Kidney (tissue), 14 donors: ENCODE results near the gene LIG3. TPM values are rescaled to one million over a fixed set of nuclear protein-coding genes. Genes with fewer than 3 reads are reported as not detected.

Experiments
- DNase-seq, 5 donors: peaks; one replicate each; pipeline ENCODE4 v3.0.0-alpha.2; 2013 to 2020
- FAIRE-seq: peaks from 2 replicates; lab custom pipeline; 2012; peaks lifted over from hg19 to GRCh38; lab: Jason Lieb, UNC
- H3K27ac ChIP-seq, 2 donors: one replicate each; pipeline ENCODE4 v1.7.0; 2013; ENCODE audit warnings: low read depth in 2 of 2, low read length in 2 of 2, inconsistent platforms in 1 of 2
- H3K27me3 ChIP-seq: one replicate; pipeline ENCODE4 v1.7.1; 2013; ENCODE audit warnings: low read length, inconsistent platforms; ENCODE audit not compliant: control insufficient read depth, insufficient read depth
- H3K36me3 ChIP-seq, 3 donors: one replicate each; pipeline versions ENCODE4 v1.7.0 to v1.7.1; 2013; ENCODE audit warnings: low read length in 3 of 3, control low read depth in 1 of 3, inconsistent platforms in 1 of 3; ENCODE audit not compliant: insufficient read depth in 3 of 3, control insufficient read depth in 2 of 3
- H3K4me1 ChIP-seq, 3 donors: one replicate each; pipeline versions ENCODE4 v1.7.0 to v1.7.1; 2013; ENCODE audit warnings: low read length in 3 of 3, inconsistent platforms in 1 of 3, low read depth in 1 of 3; ENCODE audit not compliant: control insufficient read depth in 2 of 3, insufficient read depth in 2 of 3
- H3K4me3 ChIP-seq, 3 donors: one replicate each; pipeline versions ENCODE4 v1.7.0 to v1.8.1; 2013; ENCODE audit warnings: low read length in 3 of 3, control low read depth in 1 of 3, inconsistent platforms in 1 of 3
- H3K9ac ChIP-seq, 3 donors: one replicate each; pipeline versions ENCODE4 v1.7.0 to v1.7.1; 2013; ENCODE audit warnings: low read length in 3 of 3, control low read depth in 1 of 3, inconsistent platforms in 1 of 3
- H3K9me3 ChIP-seq, 3 donors: one replicate each; pipeline versions ENCODE4 v1.7.0 to v1.7.1; 2013; ENCODE audit warnings: low read length in 3 of 3, control low read depth in 1 of 3, inconsistent platforms in 1 of 3; ENCODE audit not compliant: control insufficient read depth in 2 of 3, insufficient read depth in 1 of 3
- intact Hi-C: fragments of 100-400 bp; cut with DNase I; formaldehyde crosslinking; loops from one replicate; pipeline ENCODE4 v1.11.1; 2022
- polyA plus RNA-seq: library from polyadenylated mRNA; stranded (reverse); fragments of 350-450 nt; fragmentation: Illumina TruSeq; extraction: RNeasy Lipid Tissue Mini Kit (QIAGEN cat#74804); gene quantifications from one replicate; pipeline ENCODE4 v1.2.3, GENCODE V29; 2014; ENCODE audit warnings: low read depth, low replicate concordance; ENCODE audit not compliant: insufficient read depth
- total RNA-seq: library from RNA; stranded (reverse); fragmentation: NEBNext Ultra II Directional; extraction: Animal tissue kit (Norgen Biotek cat#: 25700); gene quantifications from one replicate; pipeline ENCODE4 v1.2.1, GENCODE V29; 2021
- TF ChIP-seq, protein P1 (sequence below): IDR thresholded peaks from 3 replicates; pipeline ENCODE4 v1.5.1; 2012; ENCODE audit warnings: mild to moderate bottlenecking, moderate library complexity, borderline replicate concordance; ENCODE audit not compliant: insufficient read depth; ENCODE audit errors: extremely low read depth
- donor health status: control.
- donor health status: control.
- donor health status: control.
- donor health status: control.
- donor health status: control.
- donor health status: DM: yes; HTN: yes; CAD: no.
- donor health status: Normal renal cell carcinoma (clear cell type).

Gene LIG3
- total and polyA plus RNA-seq, 2 donors from 2014 or later = 7.6 to 34.1 TPM

DNA sequence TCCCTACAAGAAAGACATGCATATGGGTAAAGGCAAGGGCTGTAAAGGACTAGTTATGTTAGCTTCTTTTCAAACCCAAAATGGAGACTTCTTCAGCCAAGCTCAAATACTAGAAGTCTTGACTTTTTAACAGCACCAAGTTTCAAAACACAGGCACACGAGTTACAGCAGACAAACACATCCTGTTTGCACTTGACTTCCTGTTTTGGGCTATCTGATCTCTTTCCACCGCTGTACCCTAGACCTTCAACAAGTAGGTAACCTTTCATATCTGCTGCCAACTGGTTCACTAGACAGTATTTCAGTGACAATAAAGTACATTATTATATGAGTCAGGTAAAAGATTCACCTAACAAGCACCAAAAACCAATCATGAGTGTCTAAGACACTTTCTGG is 70.9 kb downstream of the LIG3 start:
- intact Hi-C loops = no loop called here
- H3K27ac ChIP-seq = peak overlapping the region; percentile 11 to 48
- FAIRE-seq (no peak), DNase-seq (no peak)
- peak overlapping the region in 2 of 3 donors; percentile 13 to 28 for H3K4me3 ChIP-seq
- no peak overlapping the region for H3K9ac ChIP-seq
- no peaks in the 10 kb centered on the region for H3K27me3 ChIP-seq
- H3K4me1 ChIP-seq = peaks cover 0 to 24% (median 8%) of the 10 kb centered on the region in 3 donors
- no peaks in the 10 kb centered on the region for H3K9me3 ChIP-seq
- TF ChIP-seq, protein P1, sequence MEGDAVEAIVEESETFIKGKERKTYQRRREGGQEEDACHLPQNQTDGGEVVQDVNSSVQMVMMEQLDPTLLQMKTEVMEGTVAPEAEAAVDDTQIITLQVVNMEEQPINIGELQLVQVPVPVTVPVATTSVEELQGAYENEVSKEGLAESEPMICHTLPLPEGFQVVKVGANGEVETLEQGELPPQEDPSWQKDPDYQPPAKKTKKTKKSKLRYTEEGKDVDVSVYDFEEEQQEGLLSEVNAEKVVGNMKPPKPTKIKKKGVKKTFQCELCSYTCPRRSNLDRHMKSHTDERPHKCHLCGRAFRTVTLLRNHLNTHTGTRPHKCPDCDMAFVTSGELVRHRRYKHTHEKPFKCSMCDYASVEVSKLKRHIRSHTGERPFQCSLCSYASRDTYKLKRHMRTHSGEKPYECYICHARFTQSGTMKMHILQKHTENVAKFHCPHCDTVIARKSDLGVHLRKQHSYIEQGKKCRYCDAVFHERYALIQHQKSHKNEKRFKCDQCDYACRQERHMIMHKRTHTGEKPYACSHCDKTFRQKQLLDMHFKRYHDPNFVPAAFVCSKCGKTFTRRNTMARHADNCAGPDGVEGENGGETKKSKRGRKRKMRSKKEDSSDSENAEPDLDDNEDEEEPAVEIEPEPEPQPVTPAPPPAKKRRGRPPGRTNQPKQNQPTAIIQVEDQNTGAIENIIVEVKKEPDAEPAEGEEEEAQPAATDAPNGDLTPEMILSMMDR = no peak
- no peaks in the 10 kb centered on the region for H3K36me3 ChIP-seq

DNA sequence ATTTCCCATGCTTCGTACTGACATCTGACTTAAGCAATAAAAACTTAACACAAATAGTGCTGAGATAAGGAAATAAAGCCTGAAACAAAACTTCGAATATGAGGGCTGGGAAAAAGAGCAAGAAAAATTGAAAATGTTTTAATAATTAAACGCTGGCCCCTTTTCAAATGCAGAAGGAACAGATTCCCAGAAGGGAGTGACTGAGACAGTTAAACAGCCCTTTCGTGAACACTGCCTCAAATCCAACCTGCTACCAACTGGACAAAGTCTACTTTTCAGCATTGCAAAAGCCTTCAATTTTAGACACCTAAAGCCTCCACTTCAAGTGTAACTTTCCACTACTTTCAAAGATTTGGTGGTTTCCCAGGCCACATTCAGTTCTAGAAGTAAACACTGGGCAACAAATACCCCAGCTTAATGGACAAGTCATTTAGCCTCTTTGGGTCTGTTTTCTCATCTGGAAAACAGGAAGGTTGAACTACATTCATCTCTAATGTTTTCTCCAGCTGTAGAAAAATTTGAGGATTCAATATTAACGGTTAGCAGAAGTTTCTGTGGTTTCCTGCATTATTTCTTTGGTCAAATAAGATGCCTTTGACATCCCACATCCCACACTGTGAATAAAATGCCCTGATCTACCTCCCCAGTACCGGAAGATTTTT is 71.4 kb downstream of the LIG3 start:
- Histone ChIP-seq H3K9ac (no peak overlapping the region), H3K27me3 (no peaks in the 10 kb centered on the region), H3K9me3 (no peaks in the 10 kb centered on the region), H3K4me3 (peak overlapping the region in 2 of 3 donors; percentile 13 to 28), H3K36me3 (no peaks in the 10 kb centered on the region), H3K4me1 (peaks cover 0 to 24% (median 8%) of the 10 kb centered on the region in 3 donors), H3K27ac (peak overlapping the region; percentile 11 to 48)
- no peak for DNase-seq
- TF ChIP-seq, protein P1 = no peak
- intact Hi-C loops = no loop called here
- no peak for FAIRE-seq

DNA sequence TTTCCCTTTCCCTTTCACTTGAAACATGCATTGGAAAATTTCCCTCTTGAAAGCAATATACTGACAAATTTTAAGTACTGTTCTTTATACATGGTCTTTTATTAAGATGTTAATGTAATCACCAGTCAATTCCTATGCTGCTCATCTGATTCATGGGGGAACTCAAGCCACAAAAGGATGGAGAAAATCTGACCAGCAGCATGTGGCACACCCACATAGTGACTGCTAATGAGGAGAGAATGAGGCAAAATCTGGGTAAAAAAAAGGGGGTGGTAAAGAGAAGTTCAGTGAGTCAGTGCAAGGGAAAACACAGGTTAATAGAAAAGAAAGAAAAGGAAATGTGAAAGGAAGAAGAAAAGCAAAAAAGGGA is 71.9 kb downstream of the LIG3 start:
- Histone ChIP-seq H3K27me3 (no peaks in the 10 kb centered on the region), H3K9ac (no peak overlapping the region), H3K9me3 (no peaks in the 10 kb centered on the region), H3K4me1 (peaks cover 0 to 24% (median 8%) of the 10 kb centered on the region in 3 donors), H3K27ac (peak overlapping the region in 1 of 2 donors; percentile 11), H3K4me3 (no peak overlapping the region), H3K36me3 (no peaks in the 10 kb centered on the region)
- no peak for FAIRE-seq
- DNase-seq = no peak
- intact Hi-C loops = no loop called here
- TF ChIP-seq, protein P1 = no peak

DNA sequence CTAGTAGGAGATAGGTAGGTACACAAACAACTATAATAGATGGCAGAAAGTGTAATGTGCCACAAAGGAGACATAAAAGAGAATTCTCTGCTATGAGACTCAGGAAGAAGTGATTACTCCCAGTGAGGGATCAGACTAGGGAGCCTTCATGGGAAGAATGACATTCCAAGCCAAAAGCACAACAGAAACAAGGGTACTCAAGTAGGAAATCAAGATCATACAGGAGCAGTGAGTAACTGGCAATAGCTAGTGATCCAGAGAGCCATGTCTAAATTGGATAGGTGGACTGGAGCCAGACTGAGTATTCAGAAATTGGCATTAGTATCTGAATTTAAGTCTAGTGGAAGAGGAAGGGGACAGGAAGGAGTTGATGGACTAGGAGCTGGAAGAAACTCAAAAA is 72.5 kb downstream of the LIG3 start:
- Histone ChIP-seq H3K9me3 (no peaks in the 10 kb centered on the region), H3K4me1 (peaks cover 0 to 24% (median 8%) of the 10 kb centered on the region in 3 donors), H3K4me3 (no peak overlapping the region), H3K27ac (peak overlapping the region in 1 of 2 donors; percentile 11), H3K27me3 (no peaks in the 10 kb centered on the region), H3K9ac (no peak overlapping the region), H3K36me3 (no peaks in the 10 kb centered on the region)
- TF ChIP-seq, protein P1 = no peak
- intact Hi-C loops = no loop called here
- DNase-seq (no peak), FAIRE-seq (no peak)
